Type B pancreatic cell (in vitro differentiated cells): ENCODE results near the gene NOVA1. TPM values are rescaled to one million over a fixed set of nuclear protein-coding genes. Genes with fewer than 3 reads are reported as not detected.

ENCODE experiments used
- DNase-seq: peaks from one replicate; pipeline ENCODE4 v3.0.0; 2021; ENCODE audit warnings: mixed read lengths; ENCODE audit not compliant: unreplicated experiment; ENCODE audit errors: extremely low spot score
- H3K27ac Mint-ChIP-seq: 2 replicates; pipeline ENCODE4 v1.8.0; 2021; ENCODE audit warnings: mild to moderate bottlenecking, mixed read lengths
- H3K27me3 Mint-ChIP-seq: 2 replicates; pipeline ENCODE4 v1.8.0; 2021; ENCODE audit warnings: mixed read lengths
- H3K36me3 Mint-ChIP-seq: 2 replicates; pipeline ENCODE4 v1.8.0; 2021; ENCODE audit warnings: mixed read lengths
- H3K4me1 Mint-ChIP-seq: one replicate; pipeline ENCODE4 v1.8.0; 2021; ENCODE audit warnings: mixed read lengths; ENCODE audit not compliant: unreplicated experiment
- H3K4me3 Mint-ChIP-seq: 2 replicates; pipeline ENCODE4 v1.8.0; 2021; ENCODE audit warnings: mild to moderate bottlenecking, mixed read lengths
- H3K9me3 Mint-ChIP-seq: 2 replicates; pipeline ENCODE4 v1.8.0; 2021; ENCODE audit warnings: mixed read lengths
- total RNA-seq: library from RNA; stranded (reverse); gene quantifications from 2 replicates; pipeline ENCODE4 v1.2.1, GENCODE V29; 2021; ENCODE audit warnings: low replicate concordance
- TF ChIP-seq, protein P1 (sequence below): fragments of 200-600 bp; sonication (generic); conservative IDR thresholded peaks from 2 replicates; pipeline ENCODE4 v1.5.0; 2021; ENCODE audit warnings: antibody characterized with exemption, mild to moderate bottlenecking

The NOVA1 gene
- total RNA-seq, 1 donor from 2014 or later = 22.6 TPM

DNA sequence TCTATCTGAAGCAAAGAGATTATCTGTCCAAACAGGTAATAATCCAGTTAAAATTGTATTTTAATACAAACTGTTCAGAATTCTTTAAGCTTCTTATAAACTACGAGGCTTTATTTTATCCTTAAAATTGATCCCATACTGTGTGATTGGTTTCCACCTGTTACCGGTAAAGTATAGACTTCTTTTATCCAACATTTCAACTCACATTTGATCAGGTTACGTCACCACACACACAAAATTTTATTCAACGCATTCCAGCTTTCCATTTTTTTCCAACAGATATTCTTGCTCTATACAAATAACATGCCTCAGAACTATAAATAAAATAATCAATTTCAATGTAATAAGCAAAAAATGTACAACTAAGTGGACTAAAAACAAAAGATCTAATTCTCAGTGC is 4.5 kb downstream of the NOVA1 start:
- Mint-ChIP-seq H3K4me1 (peaks cover 3% of the 10 kb centered on the region), H3K9me3 (no peaks in the 10 kb centered on the region), H3K27me3 (peaks cover 25% of the 10 kb centered on the region), H3K27ac (no peak overlapping the region), H3K4me3 (no peak overlapping the region), H3K36me3 (peaks cover 5% of the 10 kb centered on the region)
- no peak for DNase-seq
- TF ChIP-seq, protein P1, sequence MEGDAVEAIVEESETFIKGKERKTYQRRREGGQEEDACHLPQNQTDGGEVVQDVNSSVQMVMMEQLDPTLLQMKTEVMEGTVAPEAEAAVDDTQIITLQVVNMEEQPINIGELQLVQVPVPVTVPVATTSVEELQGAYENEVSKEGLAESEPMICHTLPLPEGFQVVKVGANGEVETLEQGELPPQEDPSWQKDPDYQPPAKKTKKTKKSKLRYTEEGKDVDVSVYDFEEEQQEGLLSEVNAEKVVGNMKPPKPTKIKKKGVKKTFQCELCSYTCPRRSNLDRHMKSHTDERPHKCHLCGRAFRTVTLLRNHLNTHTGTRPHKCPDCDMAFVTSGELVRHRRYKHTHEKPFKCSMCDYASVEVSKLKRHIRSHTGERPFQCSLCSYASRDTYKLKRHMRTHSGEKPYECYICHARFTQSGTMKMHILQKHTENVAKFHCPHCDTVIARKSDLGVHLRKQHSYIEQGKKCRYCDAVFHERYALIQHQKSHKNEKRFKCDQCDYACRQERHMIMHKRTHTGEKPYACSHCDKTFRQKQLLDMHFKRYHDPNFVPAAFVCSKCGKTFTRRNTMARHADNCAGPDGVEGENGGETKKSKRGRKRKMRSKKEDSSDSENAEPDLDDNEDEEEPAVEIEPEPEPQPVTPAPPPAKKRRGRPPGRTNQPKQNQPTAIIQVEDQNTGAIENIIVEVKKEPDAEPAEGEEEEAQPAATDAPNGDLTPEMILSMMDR = no peak

DNA sequence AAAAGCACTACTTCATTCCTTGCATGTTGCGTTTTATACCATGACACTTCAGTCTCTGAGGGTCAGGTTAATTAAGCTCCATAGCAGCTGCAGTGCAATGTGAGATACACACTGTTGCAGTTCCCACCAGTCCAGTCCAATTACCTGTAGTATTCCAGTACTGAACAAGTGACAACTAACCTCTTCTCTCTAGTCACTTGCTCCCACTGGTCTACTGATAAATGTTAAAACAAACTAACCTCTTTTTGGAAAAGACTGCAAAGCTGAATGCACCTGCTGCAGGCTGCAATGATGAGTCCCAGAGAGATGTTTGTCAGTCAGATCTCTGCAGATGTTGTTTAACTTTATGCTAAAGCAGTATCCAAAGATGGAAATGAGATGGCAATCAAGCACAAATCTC is 7.9 kb downstream of the NOVA1 start:
- peaks cover 3% of the 10 kb centered on the region for H3K36me3 Mint-ChIP-seq

DNA sequence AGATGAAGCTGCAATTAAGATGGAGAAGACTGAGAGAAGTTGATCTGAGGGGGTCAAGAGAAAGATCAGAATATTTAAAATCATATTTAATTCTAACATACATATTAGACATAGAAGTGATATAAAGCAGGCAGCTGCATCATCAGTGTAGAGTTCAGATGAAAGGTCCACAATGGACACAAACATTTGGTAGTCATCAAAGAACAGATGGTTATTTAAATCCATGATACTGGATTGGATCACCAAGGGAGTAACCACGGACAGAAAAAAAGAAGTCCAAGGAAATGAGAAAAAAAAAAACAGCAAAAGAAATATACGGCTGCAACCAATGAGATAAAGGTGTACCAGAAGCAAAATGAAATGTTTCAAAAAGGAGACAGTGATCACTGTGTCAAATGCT is 20.1 kb downstream of the NOVA1 start:
- no peaks in the 10 kb centered on the region for H3K27me3 Mint-ChIP-seq
- no peaks in the 10 kb centered on the region for H3K4me1 Mint-ChIP-seq
- no peaks in the 10 kb centered on the region for H3K9me3 Mint-ChIP-seq
- TF ChIP-seq, protein P1 = no peak
- no peak for DNase-seq
- H3K4me3 Mint-ChIP-seq = no peak overlapping the region
- no peak overlapping the region for H3K27ac Mint-ChIP-seq
- H3K36me3 Mint-ChIP-seq = no peaks in the 10 kb centered on the region

More for the DNA sequence above, 7.9 kb downstream of the NOVA1 start:
- TF ChIP-seq, protein P1 = no peak
- Mint-ChIP-seq H3K27me3 (peaks cover 5% of the 10 kb centered on the region), H3K9me3 (no peaks in the 10 kb centered on the region), H3K4me1 (no peaks in the 10 kb centered on the region), H3K4me3 (no peak overlapping the region), H3K27ac (no peak overlapping the region)
- no peak for DNase-seq

DNA sequence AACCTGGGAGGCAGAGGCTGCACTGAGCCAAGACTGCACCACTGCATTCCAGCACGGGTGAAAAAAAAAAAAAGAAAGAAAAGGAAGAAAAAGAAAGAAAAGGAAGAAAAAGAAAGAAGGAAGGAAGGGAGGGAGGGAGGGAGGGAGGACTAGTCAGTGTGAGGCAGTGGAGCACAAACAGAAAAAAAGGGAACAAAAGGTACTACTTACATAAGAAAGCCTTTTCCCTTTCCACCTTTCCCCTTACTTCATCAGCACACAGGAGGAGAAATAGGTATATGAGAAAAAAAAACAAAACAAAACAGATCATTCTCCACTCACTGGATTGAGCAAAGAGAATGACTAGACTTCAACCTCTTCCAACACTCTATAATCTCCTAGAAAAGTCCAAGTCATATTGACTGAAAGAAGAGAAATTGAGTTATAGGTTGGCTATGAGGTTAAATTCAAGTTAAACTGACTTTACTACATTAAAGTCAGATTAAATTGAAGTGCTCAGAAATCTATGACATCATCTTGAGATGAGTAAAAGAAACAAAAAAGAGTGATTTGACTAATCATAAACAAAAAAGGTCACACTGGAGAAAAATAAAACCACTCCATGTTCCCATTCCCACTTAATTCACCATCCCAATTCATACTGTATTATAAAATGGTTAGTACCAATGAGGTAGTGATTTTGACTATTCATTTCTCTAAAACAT is 43.6 kb downstream of the NOVA1 start:
- Mint-ChIP-seq H3K27me3 (no peaks in the 10 kb centered on the region), H3K4me1 (no peaks in the 10 kb centered on the region), H3K9me3 (no peaks in the 10 kb centered on the region), H3K4me3 (no peak overlapping the region), H3K36me3 (peaks cover 7% of the 10 kb centered on the region), H3K27ac (no peak overlapping the region)
- TF ChIP-seq, protein P1 = no peak
- DNase-seq = no peak

DNA sequence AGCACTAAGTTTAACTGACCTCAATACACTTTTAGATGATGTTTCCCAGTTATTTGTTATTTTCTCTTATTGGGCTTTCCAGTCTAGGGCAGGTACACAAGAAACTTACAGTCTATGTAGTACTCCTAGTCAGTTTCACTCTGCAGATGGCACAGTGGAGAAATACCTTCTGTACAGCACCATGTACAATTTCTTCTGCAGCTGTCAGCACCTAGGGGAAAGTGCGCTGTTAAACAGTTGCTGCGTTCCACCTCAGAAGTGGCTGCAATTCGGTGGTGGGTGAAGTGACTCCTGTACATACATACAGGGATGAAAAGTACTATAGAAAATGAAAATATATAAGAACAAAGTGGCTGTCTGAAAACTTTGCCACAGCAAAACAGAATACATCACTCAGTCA is 48.3 kb downstream of the NOVA1 start:
- Mint-ChIP-seq H3K27me3 (no peaks in the 10 kb centered on the region), H3K4me1 (no peaks in the 10 kb centered on the region), H3K36me3 (peaks cover 4% of the 10 kb centered on the region), H3K27ac (no peak overlapping the region), H3K4me3 (no peak overlapping the region), H3K9me3 (no peaks in the 10 kb centered on the region)
- DNase-seq = no peak
- TF ChIP-seq, protein P1 = no peak

DNA sequence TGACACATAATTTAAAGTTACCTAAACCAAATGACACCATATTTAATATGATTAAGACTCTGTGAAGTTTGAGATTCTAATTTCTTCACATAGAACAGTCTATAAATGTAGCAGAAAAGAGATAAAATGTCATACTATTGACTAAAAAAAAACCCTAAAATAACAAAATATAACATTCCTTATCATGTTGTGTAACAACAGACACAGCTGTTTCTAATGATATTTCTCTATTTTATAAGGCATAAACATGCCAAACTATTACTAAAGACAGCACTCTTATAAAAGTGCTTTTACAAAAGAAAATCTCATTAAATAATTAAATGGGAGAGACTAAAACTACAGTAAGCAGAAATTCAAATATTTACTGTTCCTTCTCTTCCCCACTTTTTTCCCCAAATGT is 49.4 kb downstream of the NOVA1 start:
- H3K36me3 Mint-ChIP-seq = peaks cover 2% of the 10 kb centered on the region
- no peak overlapping the region for H3K27ac Mint-ChIP-seq
- TF ChIP-seq, protein P1 = no peak
- no peaks in the 10 kb centered on the region for H3K9me3 Mint-ChIP-seq
- no peak overlapping the region for H3K4me3 Mint-ChIP-seq
- no peaks in the 10 kb centered on the region for H3K4me1 Mint-ChIP-seq
- no peaks in the 10 kb centered on the region for H3K27me3 Mint-ChIP-seq
- DNase-seq = no peak
